Ovary (tissue), 9 donors: Measurements from ENCODE around the gene YDJC. TPM values are rescaled to one million over a fixed set of nuclear protein-coding genes. Genes with fewer than 3 reads are reported as not detected.

ENCODE experiments used
- DNase-seq, 5 donors: peaks; one replicate each; pipeline ENCODE4 v3.0.0-alpha.2; 2019 to 2020
- H3K27ac ChIP-seq, 2 donors: fragments of 200-600 bp; one replicate each; pipeline versions ENCODE4 v1.5.1 to v1.8.0; 2019 to 2022
- H3K27me3 ChIP-seq: fragments of 200-600 bp; one replicate; pipeline ENCODE4 v1.8.0; 2022
- H3K36me3 ChIP-seq: fragments of 200-600 bp; sonication (generic); one replicate; pipeline ENCODE4 v1.5.1; 2019
- H3K4me1 ChIP-seq: one replicate; pipeline ENCODE4 v1.8.1; 2013; ENCODE audit warnings: mild to moderate bottlenecking, moderate library complexity; ENCODE audit not compliant: insufficient read depth
- H3K4me3 ChIP-seq: fragments of 200-600 bp; sonication (generic); one replicate; pipeline ENCODE4 v1.5.1; 2017
- H3K9me3 ChIP-seq, 2 donors: fragments of 200-600 bp in 1 of 2; sonication (generic) in 1 of 2; one replicate each; pipeline versions ENCODE4 v1.5.1 to v1.8.1; 2013 to 2019; ENCODE audit warnings: mild to moderate bottlenecking in 1 of 2, moderate library complexity in 1 of 2
- EP300 ChIP-seq: sonication (generic); formaldehyde crosslinking; IDR thresholded peaks from one replicate; pipeline ENCODE4 v1.6.1; 2017; ENCODE audit warnings: antibody characterized with exemption
- POLR2A ChIP-seq: fragments of 450-650 bp; IDR thresholded peaks from one replicate; pipeline ENCODE4 v1.6.1; 2017; ENCODE audit warnings: antibody characterized with exemption, mild to moderate bottlenecking, moderate library complexity
- WGBS, 3 donors: extraction: QIAGEN DNeasy Blood & Tissue Kit in 1 of 3; methylation state at CpG; one replicate each; pipeline versions ENCODE4 v1.1.5 to v1.1.7; 2013 to 2017; 5-methylcytosine and 5-hydroxymethylcytosine counted together
- intact Hi-C, 4 donors: fragments of 100-400 bp; cut with DNase I; formaldehyde crosslinking; loops; one replicate each; pipeline versions ENCODE4 v1.11.0 to v1.15.1; 2022 to 2023
- polyA plus RNA-seq, 2 donors: library from polyadenylated mRNA; stranded (reverse); fragments of 200-250 nt in 1 of 2; fragments of 350-450 nt in 1 of 2; fragmentation: Illumina TruSeq in 1 of 2; extraction: RNeasy Lipid Tissue Mini Kit (QIAGEN cat#74804) in 1 of 2; gene quantifications; one replicate each; pipeline ENCODE4 v1.2.3, GENCODE V29; 2013 to 2014
- total RNA-seq, 7 donors: library from RNA; depleted of rRNA in 2 of 7; stranded (reverse); fragments of >200 nt in 2 of 7; fragmentation: NEBNext Ultra II Directional in 3 of 7; extraction: Animal tissue kit (Norgen Biotek cat#: 25700) in 3 of 7; gene quantifications; one replicate each; pipeline versions ENCODE4 v1.1.0 to v1.2.4, GENCODE V29; 2016 to 2023
- TF ChIP-seq, protein P1 (sequence below), 3 donors: fragments of 450-650 bp in 2 of 3; fragments of 200-600 bp in 1 of 3; IDR thresholded peaks; one replicate each; pipeline versions ENCODE4 v1.5.1 to v1.8.0; 2016 to 2022; ENCODE audit warnings: antibody characterized with exemption in 3 of 3, mild to moderate bottlenecking in 1 of 3
- donor health status: DM: no; HTN: no; CAD: no; lungs with moderate emphysema.
- donor health status: DM: no; HTN: no; CAD: no.
- donor health status: Bipolar disorder and iron deficiency.
- donor health status: DM: yes; HTN: yes; CAD: no.
- donor health status: DM: no; HTN: no; CAD: no.
- donor health status: DM: yes; HTN: yes; CAD: no.

YDJC gene
- total and polyA plus RNA-seq, 9 donors = 1.8 to 45.1 (median 17.0) TPM

DNA sequence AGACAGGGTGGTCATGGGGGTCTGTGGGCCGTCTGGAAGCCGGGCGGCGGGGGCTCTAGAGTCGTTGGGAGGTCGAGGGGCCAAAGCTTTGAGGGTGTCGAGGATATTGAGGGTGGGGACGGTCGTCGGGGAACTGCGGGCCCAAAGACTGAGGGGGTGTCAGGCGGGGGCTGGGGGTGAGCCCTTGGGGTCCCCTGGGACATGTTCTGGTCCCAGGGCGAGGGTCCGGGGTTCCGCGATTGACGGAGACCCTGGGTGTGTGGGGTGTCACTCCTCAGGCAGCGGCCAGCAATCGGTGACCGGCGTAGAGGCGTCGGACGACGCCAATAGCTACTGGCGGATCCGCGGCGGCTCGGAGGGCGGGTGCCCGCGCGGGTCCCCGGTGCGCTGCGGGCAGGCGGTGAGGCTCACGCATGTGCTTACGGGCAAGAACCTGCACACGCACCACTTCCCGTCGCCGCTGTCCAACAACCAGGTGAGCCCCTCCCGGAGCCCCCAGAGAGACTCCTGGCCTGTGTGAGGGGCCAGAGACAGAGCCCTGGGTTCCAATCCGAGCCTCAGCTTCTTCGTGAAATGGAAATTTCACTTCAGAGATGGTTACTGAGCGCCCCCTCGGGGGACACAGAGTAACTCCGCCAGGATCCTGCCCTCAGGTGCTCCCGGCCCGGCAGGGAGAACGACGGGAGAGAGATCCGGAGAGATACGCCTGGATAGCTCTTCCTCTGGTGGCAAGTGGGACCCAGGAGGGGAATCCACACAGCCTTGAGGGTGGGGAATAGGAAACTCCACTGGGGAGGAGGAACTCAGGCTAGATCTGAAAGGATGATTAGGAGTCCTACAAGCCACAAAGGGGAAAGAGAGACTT, 13.0 kb upstream of the YDJC start:
- Histone ChIP-seq H3K9me3 (no peaks in the 10 kb centered on the region), H3K4me3 (peak overlapping the region; percentile 54), H3K27me3 (no peaks in the 10 kb centered on the region), H3K27ac (no peak overlapping the region), H3K4me1 (peaks cover 2% of the 10 kb centered on the region), H3K36me3 (no peaks in the 10 kb centered on the region)
- intact Hi-C loops = no loop called here
- TF ChIP-seq EP300 (no peak), POLR2A (no peak)
- TF ChIP-seq, protein P1, sequence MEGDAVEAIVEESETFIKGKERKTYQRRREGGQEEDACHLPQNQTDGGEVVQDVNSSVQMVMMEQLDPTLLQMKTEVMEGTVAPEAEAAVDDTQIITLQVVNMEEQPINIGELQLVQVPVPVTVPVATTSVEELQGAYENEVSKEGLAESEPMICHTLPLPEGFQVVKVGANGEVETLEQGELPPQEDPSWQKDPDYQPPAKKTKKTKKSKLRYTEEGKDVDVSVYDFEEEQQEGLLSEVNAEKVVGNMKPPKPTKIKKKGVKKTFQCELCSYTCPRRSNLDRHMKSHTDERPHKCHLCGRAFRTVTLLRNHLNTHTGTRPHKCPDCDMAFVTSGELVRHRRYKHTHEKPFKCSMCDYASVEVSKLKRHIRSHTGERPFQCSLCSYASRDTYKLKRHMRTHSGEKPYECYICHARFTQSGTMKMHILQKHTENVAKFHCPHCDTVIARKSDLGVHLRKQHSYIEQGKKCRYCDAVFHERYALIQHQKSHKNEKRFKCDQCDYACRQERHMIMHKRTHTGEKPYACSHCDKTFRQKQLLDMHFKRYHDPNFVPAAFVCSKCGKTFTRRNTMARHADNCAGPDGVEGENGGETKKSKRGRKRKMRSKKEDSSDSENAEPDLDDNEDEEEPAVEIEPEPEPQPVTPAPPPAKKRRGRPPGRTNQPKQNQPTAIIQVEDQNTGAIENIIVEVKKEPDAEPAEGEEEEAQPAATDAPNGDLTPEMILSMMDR (IDR thresholded peaks at IDR 0.05) = peak in 1 of 3 donors; percentile 19
- peak in 2 of 5 donors; percentile 37 to 45 for DNase-seq
- 1 to 3% (median 1%) methylated on average over 30 to 56 of the region's 56 CpGs for WGBS, 3 donors

DNA sequence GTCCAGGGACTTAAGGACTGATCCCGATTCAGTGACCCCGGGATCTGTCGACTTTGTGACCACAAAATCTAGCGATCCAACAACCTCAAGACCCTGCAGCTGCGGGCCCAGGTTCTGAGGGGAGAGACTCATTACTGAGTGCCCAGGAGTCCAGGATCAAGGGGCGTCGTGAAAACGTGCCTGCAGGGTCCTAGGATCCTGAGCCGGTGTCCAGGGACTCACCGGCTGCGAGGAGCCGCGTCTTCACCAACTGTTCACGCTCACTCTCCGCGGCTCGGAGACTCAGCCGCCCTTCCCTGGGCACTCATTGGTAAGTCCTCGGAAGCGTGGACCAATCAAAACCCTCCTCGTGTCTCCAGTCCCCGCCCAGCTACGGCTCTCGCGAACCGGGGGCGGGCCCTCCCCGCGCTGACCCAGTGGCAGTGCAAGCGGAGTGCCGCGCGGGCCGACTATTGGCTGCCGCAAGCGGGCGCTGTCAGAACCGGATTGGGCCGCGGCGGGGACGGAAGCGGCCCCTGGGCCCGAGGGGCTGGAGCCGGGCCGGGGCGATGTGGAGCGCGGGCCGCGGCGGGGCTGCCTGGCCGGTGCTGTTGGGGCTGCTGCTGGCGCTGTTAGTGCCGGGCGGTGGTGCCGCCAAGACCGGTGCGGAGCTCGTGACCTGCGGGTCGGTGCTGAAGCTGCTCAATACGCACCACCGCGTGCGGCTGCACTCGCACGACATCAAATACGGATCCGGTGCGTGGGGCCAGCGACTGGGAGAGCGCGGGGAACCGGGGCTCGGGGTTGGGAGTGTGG, 12.2 kb upstream of the YDJC start, which contains the start of gene SDF2L1:
Gene SDF2L1, plus strand, starts transcription at position 514 of the 795 bp plus-strand sequence. Its CDS starts 35 bp downstream, at position 549.
- WGBS, 3 donors = 0 to 1% (median 1%) methylated on average over 47 to 76 of the region's 76 CpGs
- Histone ChIP-seq H3K4me3 (peak within 1 kb of the TSS; percentile 54), H3K9me3 (no peaks in the 10 kb centered on the region), H3K36me3 (no peaks in the 10 kb centered on the region), H3K27ac (no peak within 1 kb of the TSS), H3K27me3 (no peaks in the 10 kb centered on the region), H3K4me1 (peaks cover 2% of the 10 kb centered on the region)
- intact Hi-C loops = no loop called here
- TF ChIP-seq EP300 (no peak), POLR2A (peak; percentile 13)
- TF ChIP-seq, protein P1 (IDR thresholded peaks at IDR 0.05) = peak in 2 of 3 donors; percentile 35 to 39
- peak; percentile 96 to 98 (median 97) for DNase-seq

DNA sequence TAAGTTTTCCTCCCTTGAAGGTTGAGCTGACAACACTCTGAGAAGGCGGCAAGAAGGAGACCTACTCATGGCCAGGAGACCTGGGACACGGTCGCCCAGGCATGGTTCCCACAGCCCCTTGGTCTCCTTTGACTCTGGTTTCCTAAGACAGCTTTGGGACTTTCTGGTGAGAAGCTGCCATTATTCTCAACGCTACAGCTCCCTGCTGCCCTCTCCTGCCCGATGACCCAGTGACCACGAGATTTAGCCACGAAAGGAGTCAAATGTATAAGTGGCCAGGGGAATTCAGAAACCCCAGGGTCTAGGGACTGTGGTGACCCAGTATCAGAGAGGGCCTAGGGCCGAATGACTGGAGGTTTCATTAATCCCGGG, 11.6 kb upstream of the YDJC start:
- intact Hi-C loops = no loop called here
- Histone ChIP-seq H3K4me1 (peaks cover 2% of the 10 kb centered on the region), H3K27me3 (no peaks in the 10 kb centered on the region), H3K27ac (no peak overlapping the region), H3K4me3 (peak overlapping the region; percentile 26), H3K9me3 (no peaks in the 10 kb centered on the region), H3K36me3 (no peaks in the 10 kb centered on the region)
- 3 to 5% (median 5%) methylated on average over 9 of the region's 9 CpGs for WGBS, 3 donors
- TF ChIP-seq POLR2A = no peak
- TF ChIP-seq, protein P1 (IDR thresholded peaks at IDR 0.05) = peak in 1 of 3 donors; percentile 32
- no peak for TF ChIP-seq EP300
- DNase-seq = peak in 3 of 5 donors; percentile 35 to 51 (median 43)

DNA sequence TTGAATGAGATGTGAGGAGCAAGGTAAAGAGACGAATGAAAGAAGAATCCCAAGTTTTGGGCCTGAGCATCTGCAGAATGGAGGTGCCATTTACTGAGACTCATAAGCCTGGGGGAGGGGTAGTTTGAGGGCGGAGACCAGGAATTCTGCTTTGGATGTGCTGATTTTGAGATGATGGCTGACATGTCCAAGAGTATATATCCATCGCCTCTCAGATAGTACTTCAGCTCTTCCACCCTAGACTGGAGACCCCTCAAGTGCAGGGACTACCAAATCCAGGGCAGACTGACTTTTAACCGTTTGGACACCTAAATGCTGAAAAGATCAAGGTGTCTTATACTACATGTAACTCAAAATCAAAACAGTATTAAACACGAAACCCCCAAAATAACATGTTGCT, 11.0 kb upstream of the YDJC start:
- Histone ChIP-seq H3K27ac (no peak overlapping the region), H3K4me1 (peaks cover 2% of the 10 kb centered on the region), H3K27me3 (no peaks in the 10 kb centered on the region), H3K4me3 (no peak overlapping the region), H3K36me3 (no peaks in the 10 kb centered on the region), H3K9me3 (no peaks in the 10 kb centered on the region)
- TF ChIP-seq, protein P1 (IDR thresholded peaks at IDR 0.05) = no peak
- no peak for TF ChIP-seq EP300
- TF ChIP-seq POLR2A = no peak
- DNase-seq = no peak
- intact Hi-C loops = no loop called here
- WGBS, 3 donors = 75 to 83% (median 80%) methylated on average over 5 of the region's 5 CpGs
